Panc1 (cell line): Measurements from ENCODE around the gene PTTG1.

Experiments used
- POLR2AphosphoS5 ChIP-seq: IDR thresholded peaks from 2 replicates; pipeline ENCODE4 v1.6.1; 2012; ENCODE audit warnings: mild to moderate bottlenecking, low read depth, low read length, moderate library complexity
- TF ChIP-seq, protein P1 (sequence below): fragments of 450-650 bp; IDR thresholded peaks from 2 replicates; pipeline ENCODE4 v1.5.1; 2017; ENCODE audit warnings: mild to moderate bottlenecking
- TF ChIP-seq, protein P2 (sequence below), 2 experiments: IDR thresholded peaks; 2 replicates each; pipeline ENCODE4 v1.6.1; 2011 to 2012; ENCODE audit warnings: low read depth in 2 of 2, control low read depth in 1 of 2, low read length in 1 of 2, mild to moderate bottlenecking in 1 of 2, moderate library complexity in 1 of 2; ENCODE audit not compliant: insufficient read depth in 1 of 2

- TF ChIP-seq, protein P1, sequence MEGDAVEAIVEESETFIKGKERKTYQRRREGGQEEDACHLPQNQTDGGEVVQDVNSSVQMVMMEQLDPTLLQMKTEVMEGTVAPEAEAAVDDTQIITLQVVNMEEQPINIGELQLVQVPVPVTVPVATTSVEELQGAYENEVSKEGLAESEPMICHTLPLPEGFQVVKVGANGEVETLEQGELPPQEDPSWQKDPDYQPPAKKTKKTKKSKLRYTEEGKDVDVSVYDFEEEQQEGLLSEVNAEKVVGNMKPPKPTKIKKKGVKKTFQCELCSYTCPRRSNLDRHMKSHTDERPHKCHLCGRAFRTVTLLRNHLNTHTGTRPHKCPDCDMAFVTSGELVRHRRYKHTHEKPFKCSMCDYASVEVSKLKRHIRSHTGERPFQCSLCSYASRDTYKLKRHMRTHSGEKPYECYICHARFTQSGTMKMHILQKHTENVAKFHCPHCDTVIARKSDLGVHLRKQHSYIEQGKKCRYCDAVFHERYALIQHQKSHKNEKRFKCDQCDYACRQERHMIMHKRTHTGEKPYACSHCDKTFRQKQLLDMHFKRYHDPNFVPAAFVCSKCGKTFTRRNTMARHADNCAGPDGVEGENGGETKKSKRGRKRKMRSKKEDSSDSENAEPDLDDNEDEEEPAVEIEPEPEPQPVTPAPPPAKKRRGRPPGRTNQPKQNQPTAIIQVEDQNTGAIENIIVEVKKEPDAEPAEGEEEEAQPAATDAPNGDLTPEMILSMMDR, result no peak
- TF ChIP-seq, protein P2, sequence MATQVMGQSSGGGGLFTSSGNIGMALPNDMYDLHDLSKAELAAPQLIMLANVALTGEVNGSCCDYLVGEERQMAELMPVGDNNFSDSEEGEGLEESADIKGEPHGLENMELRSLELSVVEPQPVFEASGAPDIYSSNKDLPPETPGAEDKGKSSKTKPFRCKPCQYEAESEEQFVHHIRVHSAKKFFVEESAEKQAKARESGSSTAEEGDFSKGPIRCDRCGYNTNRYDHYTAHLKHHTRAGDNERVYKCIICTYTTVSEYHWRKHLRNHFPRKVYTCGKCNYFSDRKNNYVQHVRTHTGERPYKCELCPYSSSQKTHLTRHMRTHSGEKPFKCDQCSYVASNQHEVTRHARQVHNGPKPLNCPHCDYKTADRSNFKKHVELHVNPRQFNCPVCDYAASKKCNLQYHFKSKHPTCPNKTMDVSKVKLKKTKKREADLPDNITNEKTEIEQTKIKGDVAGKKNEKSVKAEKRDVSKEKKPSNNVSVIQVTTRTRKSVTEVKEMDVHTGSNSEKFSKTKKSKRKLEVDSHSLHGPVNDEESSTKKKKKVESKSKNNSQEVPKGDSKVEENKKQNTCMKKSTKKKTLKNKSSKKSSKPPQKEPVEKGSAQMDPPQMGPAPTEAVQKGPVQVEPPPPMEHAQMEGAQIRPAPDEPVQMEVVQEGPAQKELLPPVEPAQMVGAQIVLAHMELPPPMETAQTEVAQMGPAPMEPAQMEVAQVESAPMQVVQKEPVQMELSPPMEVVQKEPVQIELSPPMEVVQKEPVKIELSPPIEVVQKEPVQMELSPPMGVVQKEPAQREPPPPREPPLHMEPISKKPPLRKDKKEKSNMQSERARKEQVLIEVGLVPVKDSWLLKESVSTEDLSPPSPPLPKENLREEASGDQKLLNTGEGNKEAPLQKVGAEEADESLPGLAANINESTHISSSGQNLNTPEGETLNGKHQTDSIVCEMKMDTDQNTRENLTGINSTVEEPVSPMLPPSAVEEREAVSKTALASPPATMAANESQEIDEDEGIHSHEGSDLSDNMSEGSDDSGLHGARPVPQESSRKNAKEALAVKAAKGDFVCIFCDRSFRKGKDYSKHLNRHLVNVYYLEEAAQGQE (IDR thresholded peaks at IDR 0.05; ENCODE audit: insufficient read depth in 1 of 2, low read depth in 2 of 2, low read length in 1 of 2), result no peak
- no peak for TF ChIP-seq POLR2AphosphoS5
These were observed 45.4 kb downstream of the PTTG1 start for GRCh38 chr5:160466889-160467554.
